COLO668 (cell line): ENCODE data around the gene GNPTAB.
"Not testable (repeated sequence)": the region's sequence is repeated elsewhere in the genome, so short reads cannot be mapped to it uniquely, and the experiment has no call there.

Experiments used
- DNase-seq: peaks from one replicate; lab custom pipeline; 2025; ENCODE audit not compliant: unreplicated experiment; lab: John Stamatoyannopoulos, UW

GNPTAB gene

GRCh38 chr12:101852998-101853397, 22.2 kb upstream of the GNPTAB start:
- DNase-seq = no peak

GRCh38 chr12:101850199-101850598, 19.4 kb upstream of the GNPTAB start:
- no peak for DNase-seq

GRCh38 chr12:101847325-101847724, 16.6 kb upstream of the GNPTAB start:
- no peak for DNase-seq

- no peak for DNase-seq
Measured at GRCh38 chr12:101845137-101845711, 14.5 kb upstream of the GNPTAB start.

GRCh38 chr12:101841069-101841468, 10.3 kb upstream of the GNPTAB start:
- DNase-seq = no peak

GRCh38 chr12:101839324-101840283, 8.8 kb upstream of the GNPTAB start:
- peak; percentile 67 for DNase-seq

- no peak for DNase-seq
Measured at GRCh38 chr12:101838628-101839323, 8.0 kb upstream of the GNPTAB start.

GRCh38 chr12:101832030-101832429, 1.3 kb upstream of the GNPTAB start:
- DNase-seq = no peak

GRCh38 chr12:101829639-101830366, 956 bp downstream of the GNPTAB start:
- peak; percentile 10 for DNase-seq

- peak; percentile 27 for DNase-seq
Measured at GRCh38 chr12:101828463-101829196, 2.1 kb downstream of the GNPTAB start.

GRCh38 chr12:101826766-101827368, 3.9 kb downstream of the GNPTAB start:
- DNase-seq = no peak

- DNase-seq = no peak
Measured at GRCh38 chr12:101824831-101825230, 5.9 kb downstream of the GNPTAB start.

GRCh38 chr12:101823891-101824290, 6.9 kb downstream of the GNPTAB start:
- no peak for DNase-seq

GRCh38 chr12:101823039-101823438, 7.7 kb downstream of the GNPTAB start:
- DNase-seq = no peak

- no peak for DNase-seq
Measured at GRCh38 chr12:101819467-101819866, 11.3 kb downstream of the GNPTAB start.

- DNase-seq = not testable (repeated sequence)
Measured at GRCh38 chr12:101818689-101819088, 12.1 kb downstream of the GNPTAB start.

GRCh38 chr12:101813117-101813516, 17.6 kb downstream of the GNPTAB start:
- no peak for DNase-seq

GRCh38 chr12:101812716-101813115, 18.0 kb downstream of the GNPTAB start:
- DNase-seq = not testable (repeated sequence)

- not testable (repeated sequence) for DNase-seq
Measured at GRCh38 chr12:101811342-101811741, 19.4 kb downstream of the GNPTAB start.

- DNase-seq = no peak
Measured at GRCh38 chr12:101809208-101809607, 21.6 kb downstream of the GNPTAB start.
